Prostate gland (tissue), 2 donors: ENCODE results near the gene ZBTB39. TPM values are rescaled to one million over a fixed set of nuclear protein-coding genes. Genes with fewer than 3 reads are reported as not detected.

Experiments
- DNase-seq: peaks from one replicate; pipeline ENCODE4 v3.0.0-alpha.2; 2019; ENCODE audit warnings: low spot score
- H3K27ac ChIP-seq, 2 donors: fragments of 200-600 bp; sonication (generic); 2 replicates each; pipeline ENCODE4 v1.5.1; 2017 to 2019
- H3K27me3 ChIP-seq: fragments of 200-600 bp; sonication (generic); replicated peaks from 2 replicates; pipeline ENCODE4 v1.5.1; 2019; ENCODE audit not compliant: insufficient read depth
- H3K36me3 ChIP-seq, 2 donors: fragments of 200-600 bp; sonication (generic); 1 replicate in 1 of 2; 2 replicates in 1 of 2; pipeline versions ENCODE4 v1.5.1 to v1.8.1; 2017 to 2019
- H3K4me1 ChIP-seq: fragments of 200-600 bp; sonication (generic); replicated peaks from 2 replicates; pipeline ENCODE4 v1.5.1; 2019
- H3K4me3 ChIP-seq, 2 donors: fragments of 200-600 bp; sonication (generic); 2 replicates each; pipeline ENCODE4 v1.5.1; 2017 to 2019
- H3K9me3 ChIP-seq: fragments of 200-600 bp; sonication (generic); 2 replicates; pipeline ENCODE4 v1.5.1; 2017
- POLR2A ChIP-seq: fragments of 450-650 bp; IDR thresholded peaks from one replicate; pipeline ENCODE4 v1.6.1; 2016; ENCODE audit warnings: antibody characterized with exemption, mild to moderate bottlenecking
- POLR2AphosphoS5 ChIP-seq: sonication (generic); formaldehyde crosslinking; IDR thresholded peaks from one replicate; pipeline ENCODE4 v1.6.1; 2017; ENCODE audit warnings: antibody characterized with exemption
- WGBS: methylation state at CpG from one replicate; pipeline ENCODE4 v1.1.5; 2018; 5-methylcytosine and 5-hydroxymethylcytosine counted together
- intact Hi-C: fragments of 100-400 bp; cut with DNase I; formaldehyde crosslinking; loops from one replicate; pipeline ENCODE4 v1.14.2; 2022
- total RNA-seq, 2 donors: library from RNA; depleted of rRNA; stranded (reverse); fragments of >200 nt; gene quantifications; one replicate each; pipeline ENCODE4 v1.1.0, GENCODE V29; 2016
- TF ChIP-seq, protein P1 (sequence below), 4 experiments: fragments of 200-600 bp in 2 of 4; fragments of 450-650 bp in 2 of 4; sonication (generic) in 2 of 4; IDR thresholded peaks; 1 replicate in 3 of 4; 2 replicates in 1 of 4; pipeline ENCODE4 v1.5.1; 2016 to 2019; ENCODE audit warnings: antibody characterized with exemption in 4 of 4, mild to moderate bottlenecking in 2 of 4, moderate library complexity in 2 of 4

ZBTB39 gene
- total RNA-seq, 2 donors from 2014 or later = 5.8 to 15.6 TPM

GRCh38 chr12:56953314-56953713 lies 53.0 kb downstream of the ZBTB39 start:
- no peak overlapping the region for H3K4me3 ChIP-seq
- intact Hi-C loops = no loop called here
- WGBS = 50% methylated on average over 1 of the region's 1 CpG
- TF ChIP-seq POLR2A (no peak), POLR2AphosphoS5 (no peak)
- TF ChIP-seq, protein P1, sequence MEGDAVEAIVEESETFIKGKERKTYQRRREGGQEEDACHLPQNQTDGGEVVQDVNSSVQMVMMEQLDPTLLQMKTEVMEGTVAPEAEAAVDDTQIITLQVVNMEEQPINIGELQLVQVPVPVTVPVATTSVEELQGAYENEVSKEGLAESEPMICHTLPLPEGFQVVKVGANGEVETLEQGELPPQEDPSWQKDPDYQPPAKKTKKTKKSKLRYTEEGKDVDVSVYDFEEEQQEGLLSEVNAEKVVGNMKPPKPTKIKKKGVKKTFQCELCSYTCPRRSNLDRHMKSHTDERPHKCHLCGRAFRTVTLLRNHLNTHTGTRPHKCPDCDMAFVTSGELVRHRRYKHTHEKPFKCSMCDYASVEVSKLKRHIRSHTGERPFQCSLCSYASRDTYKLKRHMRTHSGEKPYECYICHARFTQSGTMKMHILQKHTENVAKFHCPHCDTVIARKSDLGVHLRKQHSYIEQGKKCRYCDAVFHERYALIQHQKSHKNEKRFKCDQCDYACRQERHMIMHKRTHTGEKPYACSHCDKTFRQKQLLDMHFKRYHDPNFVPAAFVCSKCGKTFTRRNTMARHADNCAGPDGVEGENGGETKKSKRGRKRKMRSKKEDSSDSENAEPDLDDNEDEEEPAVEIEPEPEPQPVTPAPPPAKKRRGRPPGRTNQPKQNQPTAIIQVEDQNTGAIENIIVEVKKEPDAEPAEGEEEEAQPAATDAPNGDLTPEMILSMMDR (IDR thresholded peaks at IDR 0.05) = no peak
- no peak overlapping the region for H3K27ac ChIP-seq
- DNase-seq = no peak
- H3K36me3 ChIP-seq = no peaks in the 10 kb centered on the region
- no peaks in the 10 kb centered on the region for H3K27me3 ChIP-seq
- H3K4me1 ChIP-seq = no peaks in the 10 kb centered on the region
- H3K9me3 ChIP-seq = no peaks in the 10 kb centered on the region

DNA sequence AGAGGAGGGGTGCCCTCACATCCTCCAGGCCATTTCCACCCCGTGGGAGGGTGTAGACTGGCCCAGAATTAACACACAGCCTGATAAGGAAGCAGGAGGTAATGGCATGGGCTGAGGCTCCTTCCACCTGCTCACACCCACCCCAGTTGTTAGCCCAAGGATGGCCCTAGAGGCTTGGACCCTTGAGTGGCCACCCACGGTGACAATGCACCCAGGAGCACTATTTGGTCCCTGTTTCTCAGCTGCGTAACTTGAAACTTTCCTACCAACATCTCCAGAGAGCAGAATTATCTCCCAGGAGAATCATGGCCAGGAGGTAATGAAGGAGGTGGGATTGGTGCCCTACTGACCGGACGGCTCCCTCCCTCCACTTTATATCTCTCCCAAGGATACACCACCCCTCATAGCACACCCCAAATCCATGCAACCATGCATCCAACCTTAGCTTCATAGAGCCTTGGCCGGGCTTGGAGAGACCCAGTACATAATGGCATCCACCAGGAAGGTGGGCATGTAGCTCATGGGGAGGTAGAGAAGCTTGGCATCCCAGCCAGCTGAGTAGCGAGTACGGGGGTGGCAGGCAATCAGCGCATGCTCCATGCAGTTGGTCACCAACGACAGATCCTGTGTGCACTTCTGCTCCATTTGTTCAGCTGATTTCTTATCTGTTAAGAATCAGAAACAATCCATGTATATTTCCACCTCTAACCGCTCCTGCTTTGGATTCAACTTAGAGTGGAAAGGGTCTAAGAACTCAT lies 54.6 kb downstream of the ZBTB39 start:
- no peak for TF ChIP-seq POLR2AphosphoS5
- TF ChIP-seq, protein P1 (IDR thresholded peaks at IDR 0.05) = no peak
- TF ChIP-seq POLR2A = no peak
- H3K9me3 ChIP-seq = no peaks in the 10 kb centered on the region
- no peaks in the 10 kb centered on the region for H3K27me3 ChIP-seq
- no peak overlapping the region for H3K4me3 ChIP-seq
- no peak for DNase-seq
- intact Hi-C loops = no loop called here
- WGBS = 88% methylated on average over 11 of the region's 11 CpGs
- no peaks in the 10 kb centered on the region for H3K4me1 ChIP-seq
- H3K36me3 ChIP-seq = no peaks in the 10 kb centered on the region
- no peak overlapping the region for H3K27ac ChIP-seq

DNA sequence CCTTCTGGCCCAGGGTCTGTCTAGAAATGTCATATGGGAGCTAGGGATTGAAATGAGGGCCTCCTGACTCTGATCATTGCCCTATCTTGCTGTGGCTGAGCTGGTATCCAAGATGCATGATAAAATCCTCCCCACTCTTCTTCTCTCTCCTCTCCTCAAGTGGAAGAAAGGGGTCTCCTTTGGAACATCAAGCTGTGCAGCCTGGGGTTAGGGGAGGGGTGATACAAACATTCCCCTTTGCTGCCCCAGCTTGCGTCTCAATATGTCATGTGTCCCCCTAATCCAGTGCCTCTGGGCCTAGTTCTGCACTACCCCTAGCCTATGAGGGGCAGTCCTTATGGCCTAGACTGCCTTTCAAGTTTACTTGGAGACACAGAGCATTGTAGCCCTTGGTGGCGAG lies 57.5 kb downstream of the ZBTB39 start:
- intact Hi-C loops = no loop called here
- Histone ChIP-seq H3K27me3 (no peaks in the 10 kb centered on the region), H3K9me3 (no peaks in the 10 kb centered on the region), H3K36me3 (no peaks in the 10 kb centered on the region), H3K27ac (no peak overlapping the region), H3K4me3 (no peak overlapping the region), H3K4me1 (no peaks in the 10 kb centered on the region)
- no peak for DNase-seq
- 97% methylated on average over 2 of the region's 2 CpGs for WGBS
- TF ChIP-seq, protein P1 (IDR thresholded peaks at IDR 0.05) = no peak
- TF ChIP-seq POLR2AphosphoS5 (no peak), POLR2A (no peak)

Other genes starting within 250 kb of the ZBTB39 start
- 10 to 100 TPM; 25.4 to 36.4 TPM for gene HSD17B6, start 243.2 kb downstream of the ZBTB39 start, total RNA-seq
- gene SDR9C7, start 72.1 kb downstream of the ZBTB39 start, total RNA-seq = 1 to 10 TPM in 1 of 2 donors, not detected in 1; 1.1 TPM
- 1 to 10 TPM; 4.4 to 7.8 TPM for gene RDH16, start 48.9 kb downstream of the ZBTB39 start, total RNA-seq
- gene TAC3, start 10.0 kb upstream of the ZBTB39 start, total RNA-seq = not detected
- under 1 TPM; 0.09 to 0.74 TPM for gene MYO1A, start 43.6 kb upstream of the ZBTB39 start, total RNA-seq
- 10 to 100 TPM; 10.8 to 13.0 TPM for gene NEMP1, start 72.2 kb upstream of the ZBTB39 start, total RNA-seq
- 10 to 100 TPM; 19.0 to 65.5 TPM for gene NAB2, start 82.6 kb upstream of the ZBTB39 start, total RNA-seq
- 100 to 1,000 TPM; 124 to 237 TPM for gene STAT6, start 104.8 kb upstream of the ZBTB39 start, total RNA-seq
- gene LRP1, start 121.9 kb upstream of the ZBTB39 start, total RNA-seq = 100 to 1,000 TPM in 1 of 2 donors, 10 to 100 TPM in 1; 53.5 to 198 TPM
- gene LRP1-AS, start 141.1 kb upstream of the ZBTB39 start, total RNA-seq = not detected
- 10 to 100 TPM; 10.2 to 18.1 TPM for gene NXPH4, start 210.2 kb upstream of the ZBTB39 start, total RNA-seq
- 10 to 100 TPM; 49.6 to 51.4 TPM for gene SHMT2, start 223.2 kb upstream of the ZBTB39 start, total RNA-seq
- gene STAC3, start 244.6 kb upstream of the ZBTB39 start, total RNA-seq = 10 to 100 TPM in 1 of 2 donors, 1 to 10 TPM in 1; 4.8 to 20.9 TPM